Measurements from ENCODE around the gene WDR20. TPM values are rescaled to one million over a fixed set of nuclear protein-coding genes. Genes with fewer than 3 reads are reported as not detected.

WDR20 gene
- total and polyA plus RNA-seq, 2 donors (not counting 3 experiments of a cell fraction or from before 2014, with no cell fraction given), result 12.2 to 22.4 TPM

DNA sequence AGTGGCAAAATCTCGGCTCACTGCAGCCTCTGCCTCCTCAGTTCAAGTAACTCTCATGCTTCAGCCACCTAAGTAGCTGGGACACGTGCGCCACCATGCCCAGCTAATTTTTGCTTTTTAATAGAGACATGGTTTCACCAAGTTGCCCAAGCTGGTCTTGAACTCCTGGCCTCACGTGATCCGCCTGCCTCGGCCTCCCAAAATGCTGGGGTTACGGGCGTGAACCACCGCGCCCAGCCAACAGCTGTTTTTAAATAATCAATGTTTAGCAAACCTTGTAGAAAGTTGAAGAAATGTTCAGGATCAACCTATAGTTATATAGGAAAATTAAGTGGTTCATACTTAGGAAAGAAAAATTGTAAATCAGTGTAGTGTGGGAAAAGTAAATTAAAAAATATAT is 46.9 kb upstream of the WDR20 start:
- CTCF ChIA-PET, result interaction anchor here (1.5 to 1.7 kb wide), 2 partner anchors 29 to 224 kb away, joined by 4 to 7 read pairs; no protein-coding TSS in a partner anchor
- no peak overlapping the region for H3K27ac ChIP-seq (ENCODE audit: insufficient read depth, low read depth, low read length)

GRCh38 chr14:102094101-102094500 is 45.6 kb upstream of the WDR20 start:
- Histone ChIP-seq H3K4me1 (ENCODE audit: control insufficient read depth, extremely low read depth, insufficient read depth, low read length) (no peaks in the 10 kb centered on the region), H3K9me3 (replicated peaks; ENCODE audit: control insufficient read depth, insufficient read depth, low read length) (no peaks in the 10 kb centered on the region), H4K20me1 (replicated peaks; ENCODE audit: control insufficient read depth, extremely low read depth, insufficient read depth, low read length) (no peaks in the 10 kb centered on the region), H3K27ac (ENCODE audit: insufficient read depth, low read depth, low read length) (no peak overlapping the region), H3K79me2 (ENCODE audit: control insufficient read depth, insufficient read depth, low read length) (no peaks in the 10 kb centered on the region), H3K9ac (replicated peaks; ENCODE audit: extremely low read depth, insufficient read depth, low read length) (no peak overlapping the region), H3K36me3 (ENCODE audit: control insufficient read depth in 2 of 2, extremely low read depth in 1 of 2, insufficient read depth in 2 of 2, low read length in 2 of 2) (no peaks in the 10 kb centered on the region), H3K4me2 (ENCODE audit: insufficient read depth, low read length) (no peak overlapping the region), H2AFZ (ENCODE audit: low read depth, low read length) (no peak overlapping the region), H3K9me1 (replicated peaks; ENCODE audit: control insufficient read depth, extremely low read depth, insufficient read depth, low read length) (no peaks in the 10 kb centered on the region), H3K4me3 (replicated peaks in 1 of 3; ENCODE audit: insufficient read depth in 1 of 3, low read depth in 1 of 3, low read length in 3 of 3) (no peak overlapping the region), H3K27me3 (ENCODE audit: control insufficient read depth in 2 of 2, insufficient read depth in 2 of 2, low read length in 2 of 2) (no peaks in the 10 kb centered on the region)
- no peak for FAIRE-seq
- no TSS peak for BruUV-seq (replicated peaks)
- DNase-seq (ENCODE audit: low read depth, low spot score), result no peak
- TF ChIP-seq MAX (IDR thresholded peaks at IDR 0.05; ENCODE audit: insufficient read depth, insufficient read length) (no peak), POLR2AphosphoS5 (IDR thresholded peaks at IDR 0.05; ENCODE audit: insufficient read depth, low read depth, low read length) (no peak), FOS (IDR thresholded peaks at IDR 0.05; ENCODE audit: borderline replicate concordance, insufficient read depth, low read length) (no peak), EZH2 (IDR thresholded peaks at IDR 0.05; ENCODE audit: borderline replicate concordance, low read depth, low read length, severe bottlenecking) (no peak), GATA2 (IDR thresholded peaks at IDR 0.05; ENCODE audit: insufficient read depth, insufficient read length, low read depth, low read length) (no peak)
- TF ChIP-seq, protein P1, sequence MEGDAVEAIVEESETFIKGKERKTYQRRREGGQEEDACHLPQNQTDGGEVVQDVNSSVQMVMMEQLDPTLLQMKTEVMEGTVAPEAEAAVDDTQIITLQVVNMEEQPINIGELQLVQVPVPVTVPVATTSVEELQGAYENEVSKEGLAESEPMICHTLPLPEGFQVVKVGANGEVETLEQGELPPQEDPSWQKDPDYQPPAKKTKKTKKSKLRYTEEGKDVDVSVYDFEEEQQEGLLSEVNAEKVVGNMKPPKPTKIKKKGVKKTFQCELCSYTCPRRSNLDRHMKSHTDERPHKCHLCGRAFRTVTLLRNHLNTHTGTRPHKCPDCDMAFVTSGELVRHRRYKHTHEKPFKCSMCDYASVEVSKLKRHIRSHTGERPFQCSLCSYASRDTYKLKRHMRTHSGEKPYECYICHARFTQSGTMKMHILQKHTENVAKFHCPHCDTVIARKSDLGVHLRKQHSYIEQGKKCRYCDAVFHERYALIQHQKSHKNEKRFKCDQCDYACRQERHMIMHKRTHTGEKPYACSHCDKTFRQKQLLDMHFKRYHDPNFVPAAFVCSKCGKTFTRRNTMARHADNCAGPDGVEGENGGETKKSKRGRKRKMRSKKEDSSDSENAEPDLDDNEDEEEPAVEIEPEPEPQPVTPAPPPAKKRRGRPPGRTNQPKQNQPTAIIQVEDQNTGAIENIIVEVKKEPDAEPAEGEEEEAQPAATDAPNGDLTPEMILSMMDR (IDR thresholded peaks at IDR 0.05; ENCODE audit: extremely low read depth in 1 of 2, insufficient read depth in 1 of 2, low read depth in 1 of 2, low read length in 2 of 2), result no peak
- dilution Hi-C loops (cut with MboI; ENCODE audit: extremely low pct_ligation_motif_present, low sequenced_read_pairs) (no loop called here), intact Hi-C loops (cut with micrococcal nuclease) (loop anchor here (10.0 kb wide), 1 partner anchor 389 kb away; no protein-coding TSS in a partner anchor)
- CTCF ChIA-PET, result interaction anchor here (1.1 kb wide), 1 partner anchor 220 kb away, joined by 3 read pairs; no protein-coding TSS in a partner anchor
- POLR2A ChIA-PET, result no interaction called here

More for the DNA sequence above, 46.9 kb upstream of the WDR20 start:
- Histone ChIP-seq H2AFZ (ENCODE audit: low read depth, low read length) (no peak overlapping the region), H4K20me1 (replicated peaks; ENCODE audit: control insufficient read depth, extremely low read depth, insufficient read depth, low read length) (no peaks in the 10 kb centered on the region), H3K79me2 (ENCODE audit: control insufficient read depth, insufficient read depth, low read length) (no peaks in the 10 kb centered on the region), H3K9me3 (replicated peaks; ENCODE audit: control insufficient read depth, insufficient read depth, low read length) (no peaks in the 10 kb centered on the region), H3K4me1 (ENCODE audit: control insufficient read depth, extremely low read depth, insufficient read depth, low read length) (peaks cover 9% of the 10 kb centered on the region), H3K4me3 (replicated peaks in 1 of 3; ENCODE audit: insufficient read depth in 1 of 3, low read depth in 1 of 3, low read length in 3 of 3) (no peak overlapping the region), H3K27me3 (ENCODE audit: control insufficient read depth in 2 of 2, insufficient read depth in 2 of 2, low read length in 2 of 2) (no peaks in the 10 kb centered on the region), H3K9me1 (replicated peaks; ENCODE audit: control insufficient read depth, extremely low read depth, insufficient read depth, low read length) (no peaks in the 10 kb centered on the region), H3K9ac (replicated peaks; ENCODE audit: extremely low read depth, insufficient read depth, low read length) (no peak overlapping the region), H3K36me3 (ENCODE audit: control insufficient read depth in 2 of 2, extremely low read depth in 1 of 2, insufficient read depth in 2 of 2, low read length in 2 of 2) (no peaks in the 10 kb centered on the region), H3K4me2 (ENCODE audit: insufficient read depth, low read length) (no peak overlapping the region)
- TF ChIP-seq GATA2 (IDR thresholded peaks at IDR 0.05; ENCODE audit: insufficient read depth, insufficient read length, low read depth, low read length) (no peak), MYC (IDR thresholded peaks at IDR 0.05; ENCODE audit: low read depth, low read length) (no peak), FOS (IDR thresholded peaks at IDR 0.05; ENCODE audit: borderline replicate concordance, insufficient read depth, low read length) (no peak)
- TF ChIP-seq, protein P1 (IDR thresholded peaks at IDR 0.05; ENCODE audit: extremely low read depth in 1 of 2, insufficient read depth in 1 of 2, low read depth in 1 of 2, low read length in 2 of 2), result no peak
- no peak for DNase-seq (ENCODE audit: low read depth, low spot score)
- dilution Hi-C loops (cut with MboI; ENCODE audit: extremely low pct_ligation_motif_present, low sequenced_read_pairs) (no loop called here), intact Hi-C loops (cut with micrococcal nuclease) (loop anchor here (10.0 kb wide), 1 partner anchor 388 kb away; no protein-coding TSS in a partner anchor)
- BruUV-seq (replicated peaks), result no TSS peak
- FAIRE-seq, result no peak
- POLR2A ChIA-PET, result no interaction called here
